Astrocyte (in vitro differentiated cells and primary cell): ENCODE results near the gene BATF2.

Source experiments
- CTCF ChIP-seq: IDR thresholded peaks from 2 replicates; pipeline ENCODE4 v1.5.1; 2011; ENCODE audit warnings: low read depth, mild to moderate bottlenecking, inconsistent platforms, low read length, moderate library complexity; ENCODE audit not compliant: insufficient read depth
- EZH2 ChIP-seq: IDR thresholded peaks from 2 replicates; pipeline ENCODE4 v1.6.1; 2012; ENCODE audit warnings: mild to moderate bottlenecking, low read length, inconsistent platforms; ENCODE audit not compliant: insufficient read depth

- TF ChIP-seq CTCF: no peak
- TF ChIP-seq EZH2: no peak
Measured at GRCh38 chr11:64967375-64967774, 29.4 kb downstream of the BATF2 start.
